ENCODE results near the gene ULK1. TPM values are rescaled to one million over a fixed set of nuclear protein-coding genes. Genes with fewer than 3 reads are reported as not detected.

ULK1 gene
- total and polyA plus RNA-seq, 2 of the 13 experiments (the other 11 are each of a cell fraction or from before 2014, with no cell fraction given) = 2.8 to 10.1 TPM

- 0 out of 2 replicates have a peak, but pooled peaks have one; percentile 24 for TF ChIP-seq SNAPC4 (CRISPR knock-in tag; IDR thresholded peaks at IDR 0.05)
- no peak for TF ChIP-seq ZNF75D (CRISPR knock-in tag; IDR thresholded peaks at IDR 0.05; ENCODE audit: borderline replicate concordance)
- TF ChIP-seq AFF4 (CRISPR knock-in tag; IDR thresholded peaks at IDR 0.05) = no peak
- TF ChIP-seq ZNF12 (CRISPR knock-in tag; IDR thresholded peaks at IDR 0.05) = peak; percentile 74
- TF ChIP-seq SUZ12 (IDR thresholded peaks at IDR 0.05; ENCODE audit: low read depth, low read length) = no peak
- peak; percentile 64; the same call in 1 of the 2 replicates for TF ChIP-seq ZBTB26 (CRISPR knock-in tag; IDR thresholded peaks at IDR 0.05; ENCODE audit: borderline replicate concordance)
- TF ChIP-seq TEAD3 (CRISPR knock-in tag; optimal IDR thresholded peaks at IDR 0.05; ENCODE audit: borderline replicate concordance) = peak; percentile 86
- TF ChIP-seq REST (IDR thresholded peaks at IDR 0.05; ENCODE audit: borderline replicate concordance in 1 of 2, low read depth in 1 of 2, low read length in 2 of 2) = no peak
- TF ChIP-seq HDAC2 (CRISPR knock-in tag; IDR thresholded peaks at IDR 0.05) = peak; percentile 96
- no peak for TF ChIP-seq KLF13 (CRISPR knock-in tag; IDR thresholded peaks at IDR 0.05)
- TF ChIP-seq NR2F6 (IDR thresholded peaks at IDR 0.05) = peak; percentile 92
- peak; percentile 99 for TF ChIP-seq NR2F6 (CRISPR knock-in tag; IDR thresholded peaks at IDR 0.05)
- TF ChIP-seq SKI (IDR thresholded peaks at IDR 0.05; ENCODE audit: partially characterized antibody) = peak; percentile 98
- no peak for TF ChIP-seq RFXANK (CRISPR knock-in tag; IDR thresholded peaks at IDR 0.05)
- TF ChIP-seq BCL6 (CRISPR knock-in tag; IDR thresholded peaks at IDR 0.05) = peak; percentile 93
Measured at GRCh38 chr12:131860472-131861260, 33.8 kb upstream of the ULK1 start (continued).

Measured in HepG2 (cell line).